ENCODE results near the gene DFFB. TPM values are rescaled to one million over a fixed set of nuclear protein-coding genes. Genes with fewer than 3 reads are reported as not detected.
A peak's percentile ranks its signal among the peaks of the same experiment; 100 is the strongest.

Gene DFFB
- total RNA-seq, 1 experiment from 2014 or later: 17.1 TPM

GRCh38 chr1:3852711-3853485, 4.4 kb upstream of the DFFB start:
- Histone ChIP-seq H3F3A (ENCODE audit: low read length, unreplicated experiment) (no peaks in the 10 kb centered on the region), H3K9me3 (ENCODE audit: low read length) (no peaks in the 10 kb centered on the region), H3K9me2 (replicated peaks; ENCODE audit: low read length) (no peaks in the 10 kb centered on the region), H3K9ac (ENCODE audit: low read length) (no peak overlapping the region), H3K36me3 (ENCODE audit: low read depth, low read length) (peaks cover 20% of the 10 kb centered on the region; the same call in 1 of the 2 replicates), H3K4me1 (ENCODE audit: insufficient read depth, low read length) (peaks cover 10% of the 10 kb centered on the region), H3K27ac (ENCODE audit: low read length) (no peak overlapping the region), H3K79me2 (ENCODE audit: low read length) (peaks cover 48% of the 10 kb centered on the region), H2AFZ (ENCODE audit: low read length) (no peak overlapping the region), H3K4me3 (ENCODE audit: low read length) (no peak overlapping the region), H4K20me1 (ENCODE audit: low read length) (peaks cover 17% of the 10 kb centered on the region; the same call in 1 of the 2 replicates), H3K27me3 (ENCODE audit: low read length) (no peaks in the 10 kb centered on the region), H3K4me2 (ENCODE audit: low read length) (no peak overlapping the region)
- POLR2A ChIA-PET (ENCODE audit: unreplicated experiment): no interaction called here
- CTCF ChIA-PET: no interaction called here
- no peak for ATAC-seq
- intact Hi-C loops (cut with micrococcal nuclease): no loop called here
- DNase-seq: no peak
- no TSS peak for BruUV-seq (replicated peaks)
- TF ChIP-seq EZH2phosphoT487 (IDR thresholded peaks at IDR 0.05; ENCODE audit: borderline replicate concordance, low read length) (no peak), EZH2 (IDR thresholded peaks at IDR 0.05; ENCODE audit: low read length, unreplicated experiment) (no peak), CTCF (conservative IDR thresholded peaks at IDR 0.05; ENCODE audit: low read depth, low read length) (no peak)

GRCh38 chr1:3857791-3858129, 484 bp downstream of the DFFB start:
- ATAC-seq (peak; percentile 2), DNase-seq (no peak)
- CTCF ChIA-PET: no interaction called here
- POLR2A ChIA-PET (ENCODE audit: unreplicated experiment): interaction anchor here (0.6 kb wide), 1 partner anchor 62 kb away, joined by 3 read pairs; no protein-coding TSS in a partner anchor
- H3K4me1 ChIP-seq (ENCODE audit: insufficient read depth, low read length): peaks cover 18% of the 10 kb centered on the region
- peak overlapping the region; percentile 67 for H3K9ac ChIP-seq (ENCODE audit: low read length)
- TF ChIP-seq CTCF (conservative IDR thresholded peaks at IDR 0.05; ENCODE audit: low read depth, low read length) (no peak), EZH2 (IDR thresholded peaks at IDR 0.05; ENCODE audit: low read length, unreplicated experiment) (no peak), EZH2phosphoT487 (IDR thresholded peaks at IDR 0.05; ENCODE audit: borderline replicate concordance, low read length) (no peak)
- peak overlapping the region; percentile 93 for H2AFZ ChIP-seq (ENCODE audit: low read length)
- H3K4me3 ChIP-seq (ENCODE audit: low read length): peak overlapping the region; percentile 83
- no peaks in the 10 kb centered on the region for H3K9me2 ChIP-seq (replicated peaks; ENCODE audit: low read length)
- peaks cover 17% of the 10 kb centered on the region; the same call in 1 of the 2 replicates for H4K20me1 ChIP-seq (ENCODE audit: low read length)
- H3K79me2 ChIP-seq (ENCODE audit: low read length): peaks cover 76% of the 10 kb centered on the region
- H3K36me3 ChIP-seq (ENCODE audit: low read depth, low read length): peaks cover 7% of the 10 kb centered on the region; the same call in 1 of the 2 replicates
- no peak overlapping the region for H3K27ac ChIP-seq (ENCODE audit: low read length)
- BruUV-seq (replicated peaks): no TSS peak
- H3K4me2 ChIP-seq (ENCODE audit: low read length): peak overlapping the region; percentile 98
- H3K9me3 ChIP-seq (ENCODE audit: low read length): no peaks in the 10 kb centered on the region
- intact Hi-C loops (cut with micrococcal nuclease): loop anchor here (1.0 kb wide), 2 partner anchors 43 to 61 kb away; partner anchors contain the start of genes C1orf174 and LRRC47
- no peaks in the 10 kb centered on the region for H3K27me3 ChIP-seq (ENCODE audit: low read length)
- no peaks in the 10 kb centered on the region for H3F3A ChIP-seq (ENCODE audit: low read length, unreplicated experiment)
